ENCODE data around the gene ENTREP3.
A peak's percentile ranks its signal among the peaks of the same experiment; 100 is the strongest.

ENTREP3 gene

GRCh38 chr1:155277902-155278688 lies 22.8 kb upstream of the ENTREP3 start:
- DNase-seq (ENCODE audit: low read depth): no peak

GRCh38 chr1:155277070-155277901 lies 22.0 kb upstream of the ENTREP3 start, which contains the start of gene HCN3:
Gene HCN3, plus strand, starts transcription at chr1:155277463. Its CDS starts 128 bp downstream, at chr1:155277591.
- no peak for DNase-seq (ENCODE audit: low read depth)

GRCh38 chr1:155273343-155274245 lies 18.3 kb upstream of the ENTREP3 start, which contains the start of gene CLK2:
Gene CLK2, minus strand, starts transcription at chr1:155273504. Its CDS starts 2,527 bp downstream, at chr1:155270977.
- no peak for DNase-seq (ENCODE audit: low read depth)

GRCh38 chr1:155272466-155273342 lies 17.4 kb upstream of the ENTREP3 start:
- DNase-seq (ENCODE audit: low read depth): no peak

GRCh38 chr1:155269381-155269780 lies 14.1 kb upstream of the ENTREP3 start:
- DNase-seq (ENCODE audit: low read depth): no peak

GRCh38 chr1:155268630-155269029 lies 13.3 kb upstream of the ENTREP3 start:
- DNase-seq (ENCODE audit: low read depth): no peak

- no peak for DNase-seq (ENCODE audit: low read depth)
Observed at GRCh38 chr1:155267373-155267772, 12.1 kb upstream of the ENTREP3 start.

GRCh38 chr1:155266553-155266952 lies 11.3 kb upstream of the ENTREP3 start:
- no peak for DNase-seq (ENCODE audit: low read depth)

- no peak for DNase-seq (ENCODE audit: low read depth)
Observed at GRCh38 chr1:155263067-155263466, 7.8 kb upstream of the ENTREP3 start.

- peak; percentile 95 for DNase-seq (ENCODE audit: low read depth)
Observed at GRCh38 chr1:155261852-155262673, 6.8 kb upstream of the ENTREP3 start, which contains the start of gene SCAMP3. Gene SCAMP3, minus strand, starts transcription at chr1:155262360. Its CDS starts 209 bp downstream, at chr1:155262151.

GRCh38 chr1:155261493-155261851 lies 6.2 kb upstream of the ENTREP3 start:
- DNase-seq (ENCODE audit: low read depth): no peak

GRCh38 chr1:155260276-155260675 lies 5.0 kb upstream of the ENTREP3 start:
- DNase-seq (ENCODE audit: low read depth): no peak

- DNase-seq (ENCODE audit: low read depth): no peak
Observed at GRCh38 chr1:155256058-155256852, 972 bp upstream of the ENTREP3 start.

GRCh38 chr1:155254714-155255242 lies 505 bp downstream of the ENTREP3 start:
- DNase-seq (ENCODE audit: low read depth): no peak

- DNase-seq (ENCODE audit: low read depth): no peak
Observed at GRCh38 chr1:155254228-155254713, 1.0 kb downstream of the ENTREP3 start.

- DNase-seq (ENCODE audit: low read depth): no peak
Observed at GRCh38 chr1:155253797-155254196, 1.5 kb downstream of the ENTREP3 start.

- no peak for DNase-seq (ENCODE audit: low read depth)
Observed at GRCh38 chr1:155253208-155253607, 2.1 kb downstream of the ENTREP3 start.

- no peak for DNase-seq (ENCODE audit: low read depth)
Observed at GRCh38 chr1:155251566-155251965, 3.7 kb downstream of the ENTREP3 start.
